GM12873 (cell line): ENCODE data around the gene C9orf43.

Source experiments
- TF ChIP-seq, protein P1 (sequence below): IDR thresholded peaks from 2 replicates; pipeline ENCODE4 v1.5.1; 2012; ENCODE audit warnings: low read depth, mild to moderate bottlenecking, moderate library complexity, low read length, control low read depth; ENCODE audit not compliant: insufficient read depth; ENCODE audit errors: missing control alignments

C9orf43 gene

DNA sequence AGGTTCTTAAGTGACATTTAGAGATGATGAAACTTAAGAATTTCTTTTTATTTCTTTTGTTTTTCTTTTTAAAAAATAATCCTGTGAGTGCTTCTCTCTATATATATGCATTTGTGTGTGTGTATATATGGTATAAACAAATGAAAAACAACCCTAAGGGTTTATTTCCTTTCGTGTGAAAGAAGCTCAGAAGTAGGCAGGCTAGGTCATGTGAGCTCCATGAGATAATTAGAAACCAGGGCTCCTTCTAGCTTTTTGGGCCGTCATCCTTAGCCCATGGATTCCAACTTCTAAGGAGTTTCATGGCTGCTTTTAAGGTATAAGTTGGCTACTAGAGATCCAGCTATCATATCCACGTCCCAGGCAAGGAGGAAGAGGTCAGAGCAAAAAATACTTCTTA, 11.2 kb downstream of the C9orf43 start:
- TF ChIP-seq, protein P1, sequence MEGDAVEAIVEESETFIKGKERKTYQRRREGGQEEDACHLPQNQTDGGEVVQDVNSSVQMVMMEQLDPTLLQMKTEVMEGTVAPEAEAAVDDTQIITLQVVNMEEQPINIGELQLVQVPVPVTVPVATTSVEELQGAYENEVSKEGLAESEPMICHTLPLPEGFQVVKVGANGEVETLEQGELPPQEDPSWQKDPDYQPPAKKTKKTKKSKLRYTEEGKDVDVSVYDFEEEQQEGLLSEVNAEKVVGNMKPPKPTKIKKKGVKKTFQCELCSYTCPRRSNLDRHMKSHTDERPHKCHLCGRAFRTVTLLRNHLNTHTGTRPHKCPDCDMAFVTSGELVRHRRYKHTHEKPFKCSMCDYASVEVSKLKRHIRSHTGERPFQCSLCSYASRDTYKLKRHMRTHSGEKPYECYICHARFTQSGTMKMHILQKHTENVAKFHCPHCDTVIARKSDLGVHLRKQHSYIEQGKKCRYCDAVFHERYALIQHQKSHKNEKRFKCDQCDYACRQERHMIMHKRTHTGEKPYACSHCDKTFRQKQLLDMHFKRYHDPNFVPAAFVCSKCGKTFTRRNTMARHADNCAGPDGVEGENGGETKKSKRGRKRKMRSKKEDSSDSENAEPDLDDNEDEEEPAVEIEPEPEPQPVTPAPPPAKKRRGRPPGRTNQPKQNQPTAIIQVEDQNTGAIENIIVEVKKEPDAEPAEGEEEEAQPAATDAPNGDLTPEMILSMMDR: no peak

DNA sequence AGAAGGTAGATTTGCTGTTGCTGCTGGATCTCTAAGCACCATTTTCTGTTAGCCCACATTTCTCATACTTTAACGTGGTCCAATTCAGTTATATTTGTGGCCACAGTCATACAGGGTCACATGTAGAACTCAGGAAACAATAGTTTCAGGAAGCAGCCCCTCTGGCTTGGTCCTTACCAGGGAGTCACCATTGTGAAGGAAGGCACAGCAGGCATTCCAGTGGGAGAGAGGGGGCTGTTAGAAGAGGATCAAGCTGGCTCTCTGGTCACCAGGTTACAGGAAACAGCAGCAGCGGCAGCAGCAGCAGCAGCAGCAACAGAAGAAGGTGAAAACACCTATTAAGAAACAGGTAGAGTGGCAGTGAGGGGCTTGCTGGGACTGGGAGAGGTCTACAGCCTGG, 14.5 kb downstream of the C9orf43 start:
- TF ChIP-seq, protein P1: no peak

DNA sequence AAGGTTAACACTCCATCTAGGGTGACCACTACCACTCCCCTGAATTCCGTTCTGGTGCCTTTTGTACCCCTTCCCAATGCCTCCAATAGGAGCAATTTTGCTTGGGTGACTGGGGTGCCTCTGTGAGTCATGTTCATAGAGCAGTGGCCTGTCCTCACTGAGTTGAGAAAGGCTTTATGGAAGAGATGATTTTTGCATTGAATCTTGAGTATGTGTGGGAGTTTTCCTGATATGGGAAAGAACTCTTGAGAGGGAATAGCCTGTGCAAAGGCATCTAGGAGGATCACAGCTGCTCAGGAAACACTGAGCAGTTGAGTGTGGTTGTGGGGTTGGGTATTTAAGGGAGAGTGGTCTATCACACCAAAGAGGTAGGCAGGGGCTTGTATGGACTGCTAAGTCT, 16.2 kb downstream of the C9orf43 start:
- TF ChIP-seq, protein P1: no peak

DNA sequence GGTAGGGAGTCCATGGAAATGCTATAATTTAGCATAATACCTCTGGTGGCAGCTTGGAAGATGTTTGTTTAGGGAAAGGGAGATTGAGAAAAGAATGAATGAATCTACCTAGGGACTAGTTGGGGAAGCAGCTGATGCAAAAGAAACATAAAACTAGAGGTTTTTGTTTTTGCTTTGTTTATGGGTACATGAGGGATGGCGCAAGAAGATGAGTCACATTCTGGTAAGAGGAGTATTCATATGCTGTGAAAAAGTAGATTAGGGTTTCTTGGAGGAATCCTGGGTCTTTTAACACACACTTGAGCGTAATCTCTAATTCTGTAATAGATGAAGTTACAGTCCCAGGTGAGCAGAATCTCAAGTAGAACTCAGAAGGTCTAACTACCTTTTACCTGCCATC, 17.1 kb downstream of the C9orf43 start:
- TF ChIP-seq, protein P1: no peak

DNA sequence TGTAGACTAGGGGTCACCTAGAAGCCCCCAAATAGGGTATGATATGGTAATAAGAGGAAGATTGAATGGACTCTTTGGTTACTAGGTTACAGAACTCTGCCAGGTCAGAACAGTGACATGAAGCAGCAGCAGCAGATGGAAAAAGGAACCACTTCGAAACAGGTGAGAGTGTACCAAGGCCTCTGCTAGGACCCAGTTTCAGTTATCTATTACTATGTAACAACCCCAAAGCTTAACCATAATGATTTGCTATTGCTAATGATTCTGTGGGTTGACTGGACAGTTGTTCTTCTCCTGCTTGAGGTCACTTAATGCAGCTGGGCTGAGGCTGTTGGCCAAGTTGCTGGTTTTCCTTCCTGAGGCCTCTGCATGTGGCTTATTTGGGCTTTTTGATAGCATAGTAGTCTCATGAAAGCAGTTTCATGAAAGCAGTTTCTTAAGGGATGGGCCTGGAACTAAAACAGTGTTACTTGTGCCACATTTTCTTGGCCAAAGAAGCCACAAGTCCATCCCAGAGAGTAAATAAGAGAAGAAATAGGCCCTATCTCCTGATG, 17.6 kb downstream of the C9orf43 start:
- TF ChIP-seq, protein P1: no peak

DNA sequence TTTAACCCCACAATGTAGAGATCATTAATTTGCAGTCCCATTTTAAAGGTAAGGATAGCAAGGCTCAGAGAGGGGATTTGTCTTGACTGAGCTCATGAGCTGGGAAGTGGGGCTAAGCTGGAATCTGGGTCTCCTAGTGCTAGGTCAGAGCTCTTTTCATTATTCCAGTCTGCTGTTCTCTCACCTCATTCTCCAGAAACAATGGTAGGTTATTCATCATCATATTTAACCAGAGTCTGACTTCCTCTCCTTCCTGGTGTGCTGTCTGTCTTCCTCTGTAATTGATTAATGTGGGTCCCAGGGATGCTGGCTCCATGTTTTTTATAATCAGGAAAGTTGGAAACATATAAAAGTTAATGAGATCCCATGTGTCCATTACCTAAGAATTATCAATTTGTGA, 20.6 kb downstream of the C9orf43 start:
- TF ChIP-seq, protein P1: no peak

DNA sequence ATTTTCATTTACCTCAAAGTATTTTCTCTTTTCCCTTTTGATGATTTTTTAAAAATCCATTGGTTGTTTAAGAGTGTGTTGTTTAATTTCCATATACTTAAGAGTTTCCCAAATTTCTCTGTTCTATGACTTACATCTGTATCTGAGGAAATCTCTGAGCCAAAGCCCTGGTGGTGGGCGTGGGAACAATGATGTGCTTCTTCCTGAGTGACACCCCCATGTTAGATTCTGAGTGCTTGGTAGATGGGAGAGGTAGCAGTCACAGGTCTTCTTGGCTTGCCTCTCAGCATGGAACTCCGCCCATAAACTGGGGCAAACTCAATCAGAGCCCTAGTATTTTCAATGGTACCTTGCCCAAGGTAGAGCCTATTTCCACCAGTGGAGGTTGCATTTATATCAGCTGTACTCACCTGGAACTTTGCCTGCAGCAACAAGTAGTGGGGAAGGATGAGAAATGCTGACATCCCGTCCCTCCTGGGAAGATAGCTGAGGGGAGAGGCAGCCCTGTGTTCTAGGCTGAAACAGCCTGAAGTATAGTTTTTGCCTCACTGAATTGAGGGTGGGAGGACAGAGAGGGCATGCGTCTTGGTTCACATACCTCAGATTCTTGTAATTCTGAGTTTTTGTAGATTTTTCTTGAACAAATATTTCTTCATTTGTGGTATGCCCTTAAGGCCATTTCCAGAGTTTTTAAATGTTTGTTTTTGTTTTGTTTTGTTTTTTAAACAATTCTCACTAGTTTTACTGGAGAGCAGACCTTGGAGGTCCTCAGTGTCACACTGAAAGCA, 26.4 kb downstream of the C9orf43 start:
- TF ChIP-seq, protein P1: no peak
